Pancreas (tissue), 10 donors: Measurements from ENCODE around the gene CAPZB. TPM values are rescaled to one million over a fixed set of nuclear protein-coding genes. Genes with fewer than 3 reads are reported as not detected.
A peak's percentile ranks its signal among the peaks of the same experiment; 100 is the strongest.

Experiments used
- ATAC-seq, 4 donors: fragments of 200-7000 bp; cut with Tn5 transposase; one replicate each; pipeline versions ENCODE4 v1.8.0 to v1.9.1; 2020; ENCODE audit warnings: mild to moderate bottlenecking in 4 of 4, moderate library complexity in 4 of 4
- DNase-seq, 6 donors: peaks; one replicate each; pipeline ENCODE4 v3.0.0-alpha.2; 2020
- FAIRE-seq: peaks from 2 replicates; lab custom pipeline; 2012; peaks lifted over from hg19 to GRCh38; lab: Jason Lieb, UNC
- H3K27ac ChIP-seq, 4 donors: fragments of 200-600 bp; sonication (generic); 1 replicate in 3 of 4; 2 replicates in 1 of 4; pipeline versions ENCODE4 v1.5.0 to v1.8.0; 2020
- H3K27me3 ChIP-seq, 4 donors: fragments of 200-600 bp; one replicate each; pipeline ENCODE4 v1.8.0; 2021
- H3K36me3 ChIP-seq, 3 donors: fragments of 200-600 bp; sonication (generic) in 1 of 3; one replicate each; pipeline versions ENCODE4 v1.5.0 to v1.8.0; 2020 to 2021
- H3K4me1 ChIP-seq, 3 donors: fragments of 200-600 bp; one replicate each; pipeline ENCODE4 v1.8.0; 2021
- H3K4me3 ChIP-seq, 4 donors: fragments of 200-600 bp; sonication (generic) in 2 of 4; one replicate each; pipeline versions ENCODE4 v1.5.0 to v1.8.0; 2020 to 2021
- H3K9me3 ChIP-seq, 4 donors: fragments of 200-600 bp; one replicate each; pipeline ENCODE4 v1.8.0; 2021
- CTCF ChIP-seq, 4 donors: fragments of 200-600 bp; sonication (generic) in 3 of 4; IDR thresholded peaks; one replicate each; pipeline versions ENCODE4 v1.5.0 to v1.8.0; 2021; ENCODE audit warnings: antibody characterized with exemption in 4 of 4
- WGBS, 2 donors: extraction: QIAGEN DNeasy Blood & Tissue Kit; methylation state at CpG; one replicate each; pipeline ENCODE4 v1.1.7; 2013; 5-methylcytosine and 5-hydroxymethylcytosine counted together
- intact Hi-C, 3 donors: fragments of 100-400 bp; cut with DNase I; formaldehyde crosslinking; loops; one replicate each; pipeline versions ENCODE4 v1.11.1 to v1.14.2; 2022
- polyA plus RNA-seq, 2 donors: library from polyadenylated mRNA; stranded (reverse); fragments of 200-250 nt; gene quantifications; one replicate each; pipeline ENCODE4 v1.2.3, GENCODE V29; 2013
- total RNA-seq, 6 donors: library from RNA; stranded (reverse); fragmentation: NEBNext Ultra II Directional in 4 of 6; extraction: Animal tissue kit (Norgen Biotek cat#: 25700) in 4 of 6; gene quantifications; one replicate each; pipeline versions ENCODE4 v1.2.1 to v1.2.4, GENCODE V29; 2021 to 2023
- donor health status: healthy with polysubstance abuse.
- donor health status: DM: no; HTN: no; CAD: no; lungs with moderate emphysema.
- donor health status: DM: no; HTN: no; CAD: no.
- donor health status: control.
- donor health status: control.
- donor health status: Bipolar disorder and iron deficiency.
- donor health status: DM: yes; HTN: yes; CAD: no.
- donor health status: DM: no; HTN: no; CAD: no.
- donor health status: DM: no; HTN: no; CAD: no.
- donor health status: DM: yes; HTN: yes; CAD: no.

The CAPZB gene
- total and polyA plus RNA-seq, 8 donors, result 43.2 to 124 (median 74.9) TPM

GRCh38 chr1:19370453-19371170 is 114.7 kb downstream of the CAPZB start:
- no peak for FAIRE-seq
- 81 to 82% methylated on average over 13 of the region's 13 CpGs for WGBS, 2 donors
- ATAC-seq, result peak in 1 of 4 donors; percentile 17
- Histone ChIP-seq H3K27ac (no peak overlapping the region), H3K4me3 (no peak overlapping the region), H3K4me1 (no peaks in the 10 kb centered on the region), H3K27me3 (no peaks in the 10 kb centered on the region), H3K36me3 (no peaks in the 10 kb centered on the region), H3K9me3 (no peaks in the 10 kb centered on the region)
- DNase-seq, result no peak
- no peak for TF ChIP-seq CTCF (IDR thresholded peaks at IDR 0.05)
- intact Hi-C loops, result no loop called here

GRCh38 chr1:19369396-19370090 is 115.8 kb downstream of the CAPZB start:
- 92% methylated on average over 16 of the region's 16 CpGs for WGBS, 2 donors
- no peak overlapping the region for H3K4me3 ChIP-seq
- no peaks in the 10 kb centered on the region for H3K9me3 ChIP-seq
- no peaks in the 10 kb centered on the region for H3K36me3 ChIP-seq
- no peak for FAIRE-seq
- no peak overlapping the region for H3K27ac ChIP-seq
- peak in 1 of 6 donors; percentile 29 for DNase-seq
- no peak for ATAC-seq
- no peaks in the 10 kb centered on the region for H3K27me3 ChIP-seq
- no peak for TF ChIP-seq CTCF (IDR thresholded peaks at IDR 0.05)
- intact Hi-C loops, result no loop called here
- no peaks in the 10 kb centered on the region for H3K4me1 ChIP-seq

GRCh38 chr1:19368964-19369363 is 116.4 kb downstream of the CAPZB start:
- DNase-seq, result peak in 1 of 6 donors; percentile 20
- intact Hi-C loops, result no loop called here
- Histone ChIP-seq H3K4me3 (no peak overlapping the region), H3K4me1 (no peaks in the 10 kb centered on the region), H3K36me3 (no peaks in the 10 kb centered on the region), H3K27me3 (no peaks in the 10 kb centered on the region), H3K9me3 (no peaks in the 10 kb centered on the region), H3K27ac (no peak overlapping the region)
- no peak for FAIRE-seq
- ATAC-seq, result no peak
- 91 to 92% methylated on average over 5 of the region's 5 CpGs for WGBS, 2 donors
- no peak for TF ChIP-seq CTCF (IDR thresholded peaks at IDR 0.05)

- Histone ChIP-seq H3K27me3 (no peaks in the 10 kb centered on the region), H3K36me3 (no peaks in the 10 kb centered on the region), H3K4me1 (no peaks in the 10 kb centered on the region), H3K4me3 (no peak overlapping the region), H3K9me3 (no peaks in the 10 kb centered on the region), H3K27ac (no peak overlapping the region)
- intact Hi-C loops, result no loop called here
- DNase-seq (peak in 1 of 6 donors; percentile 37), FAIRE-seq (no peak), ATAC-seq (no peak)
- TF ChIP-seq CTCF (IDR thresholded peaks at IDR 0.05), result no peak
- whole genome bisulfite sequencing, 2 donors, result 85 to 86% methylated on average over 5 of the region's 5 CpGs
Measured at GRCh38 chr1:19368050-19368449, 117.3 kb downstream of the CAPZB start.
